HEK293 (cell line): ENCODE data around the gene C13orf46.

Source experiments
- CTCF ChIP-seq: fragments of 450-650 bp; formaldehyde crosslinking; IDR thresholded peaks from 2 replicates; pipeline ENCODE4 v1.5.1; 2016; ENCODE audit warnings: missing biosample characterization, missing genetic modification characterization
- ZNF114 ChIP-seq: fragments of 450-650 bp; formaldehyde crosslinking; IDR thresholded peaks from 2 replicates; pipeline ENCODE4 v1.5.0; 2017; ENCODE audit warnings: missing biosample characterization, missing genetic modification characterization
- ZNF530 ChIP-seq: fragments of 450-650 bp; formaldehyde crosslinking; IDR thresholded peaks from 2 replicates; pipeline ENCODE4 v1.5.1; 2016; ENCODE audit warnings: low read depth, missing biosample characterization, missing genetic modification characterization
- ZNF658 ChIP-seq: fragments of 450-650 bp; formaldehyde crosslinking; IDR thresholded peaks from 2 replicates; pipeline ENCODE4; 2016; ENCODE audit warnings: missing biosample characterization, missing genetic modification characterization

- TF ChIP-seq ZNF658 (no peak), CTCF (tag by site-specific recombination) (no peak), ZNF530 (tag by site-specific recombination) (no peak), ZNF114 (tag by site-specific recombination) (no peak)
Measured at GRCh38 chr13:114011226-114011625, 37.4 kb upstream of the C13orf46 start.
